ENCODE measurements around the gene TMBIM1.
"Not testable (repeated sequence)": the region's sequence is repeated elsewhere in the genome, so short reads cannot be mapped to it uniquely, and the experiment has no call there.

The TMBIM1 gene

DNA sequence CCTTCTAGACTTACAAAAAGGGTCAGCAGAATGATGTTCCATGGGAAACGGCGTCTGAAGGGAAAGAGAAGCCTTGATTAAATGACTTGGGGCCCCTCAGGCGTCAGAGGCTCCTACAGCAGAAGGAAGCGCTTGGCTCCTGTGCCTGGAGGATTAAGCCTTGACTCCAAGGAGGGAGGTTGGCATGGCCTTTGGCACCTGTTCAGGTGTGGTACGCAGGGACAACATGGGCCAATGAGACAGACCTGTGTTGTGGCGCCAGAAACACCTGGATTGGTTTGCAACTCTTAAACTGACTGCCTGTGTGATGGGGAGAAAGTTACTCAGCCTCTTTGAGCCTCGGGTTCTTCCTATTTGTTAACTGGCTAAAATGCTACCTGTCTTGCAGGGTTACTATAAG is 14.4 kb downstream of the TMBIM1 start:
- no peak for DNase-seq
- no peaks in the 10 kb centered on the region for H3K27me3 Mint-ChIP-seq (ENCODE audit: low read depth, poor library complexity)

GRCh38 chr2:218276986-218277755 is 15.1 kb downstream of the TMBIM1 start:
- H3K27ac Mint-ChIP-seq, result peak overlapping the region; percentile 15
- no peaks in the 10 kb centered on the region for H3K27me3 Mint-ChIP-seq (ENCODE audit: low read depth, poor library complexity)
- H3K9me3 Mint-ChIP-seq, result no peaks in the 10 kb centered on the region
- H3K36me3 Mint-ChIP-seq (ENCODE audit: low read depth), result peaks cover 12% of the 10 kb centered on the region
- peaks cover 12% of the 10 kb centered on the region for H3K4me1 Mint-ChIP-seq
- no peak overlapping the region for H3K4me3 Mint-ChIP-seq
- DNase-seq, result no peak
- TF ChIP-seq, protein P1, sequence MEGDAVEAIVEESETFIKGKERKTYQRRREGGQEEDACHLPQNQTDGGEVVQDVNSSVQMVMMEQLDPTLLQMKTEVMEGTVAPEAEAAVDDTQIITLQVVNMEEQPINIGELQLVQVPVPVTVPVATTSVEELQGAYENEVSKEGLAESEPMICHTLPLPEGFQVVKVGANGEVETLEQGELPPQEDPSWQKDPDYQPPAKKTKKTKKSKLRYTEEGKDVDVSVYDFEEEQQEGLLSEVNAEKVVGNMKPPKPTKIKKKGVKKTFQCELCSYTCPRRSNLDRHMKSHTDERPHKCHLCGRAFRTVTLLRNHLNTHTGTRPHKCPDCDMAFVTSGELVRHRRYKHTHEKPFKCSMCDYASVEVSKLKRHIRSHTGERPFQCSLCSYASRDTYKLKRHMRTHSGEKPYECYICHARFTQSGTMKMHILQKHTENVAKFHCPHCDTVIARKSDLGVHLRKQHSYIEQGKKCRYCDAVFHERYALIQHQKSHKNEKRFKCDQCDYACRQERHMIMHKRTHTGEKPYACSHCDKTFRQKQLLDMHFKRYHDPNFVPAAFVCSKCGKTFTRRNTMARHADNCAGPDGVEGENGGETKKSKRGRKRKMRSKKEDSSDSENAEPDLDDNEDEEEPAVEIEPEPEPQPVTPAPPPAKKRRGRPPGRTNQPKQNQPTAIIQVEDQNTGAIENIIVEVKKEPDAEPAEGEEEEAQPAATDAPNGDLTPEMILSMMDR (IDR thresholded peaks at IDR 0.05), result no peak

More for the DNA sequence above, 14.4 kb downstream of the TMBIM1 start:
- TF ChIP-seq, protein P1 (IDR thresholded peaks at IDR 0.05), result no peak
- H3K27ac Mint-ChIP-seq, result no peak overlapping the region
- H3K4me1 Mint-ChIP-seq, result peaks cover 12% of the 10 kb centered on the region
- no peak overlapping the region for H3K4me3 Mint-ChIP-seq
- no peaks in the 10 kb centered on the region for H3K9me3 Mint-ChIP-seq
- peaks cover 12% of the 10 kb centered on the region for H3K36me3 Mint-ChIP-seq (ENCODE audit: low read depth)

GRCh38 chr2:218275371-218276072 is 16.8 kb downstream of the TMBIM1 start:
- no peak overlapping the region for H3K27ac Mint-ChIP-seq
- H3K9me3 Mint-ChIP-seq, result no peaks in the 10 kb centered on the region

GRCh38 chr2:218274586-218274985 is 17.7 kb downstream of the TMBIM1 start:
- TF ChIP-seq, protein P1 (IDR thresholded peaks at IDR 0.05), result no peak
- Mint-ChIP-seq H3K36me3 (ENCODE audit: low read depth) (peaks cover 12% of the 10 kb centered on the region), H3K27me3 (ENCODE audit: low read depth, poor library complexity) (no peaks in the 10 kb centered on the region), H3K27ac (no peak overlapping the region), H3K9me3 (no peaks in the 10 kb centered on the region), H3K4me1 (peaks cover 21% of the 10 kb centered on the region), H3K4me3 (no peak overlapping the region)
- DNase-seq, result no peak

More at GRCh38 chr2:218275371-218276072, 16.8 kb downstream of the TMBIM1 start:
- no peak overlapping the region for H3K4me3 Mint-ChIP-seq
- peaks cover 12% of the 10 kb centered on the region for H3K36me3 Mint-ChIP-seq (ENCODE audit: low read depth)
- TF ChIP-seq, protein P1 (IDR thresholded peaks at IDR 0.05), result no peak
- H3K27me3 Mint-ChIP-seq (ENCODE audit: low read depth, poor library complexity), result no peaks in the 10 kb centered on the region
- no peak for DNase-seq
- peaks cover 21% of the 10 kb centered on the region for H3K4me1 Mint-ChIP-seq

- Mint-ChIP-seq H3K9me3 (no peaks in the 10 kb centered on the region), H3K27me3 (ENCODE audit: low read depth, poor library complexity) (no peaks in the 10 kb centered on the region), H3K27ac (no peak overlapping the region), H3K36me3 (ENCODE audit: low read depth) (peaks cover 17% of the 10 kb centered on the region), H3K4me1 (peaks cover 28% of the 10 kb centered on the region), H3K4me3 (no peak overlapping the region)
- DNase-seq, result no peak
- TF ChIP-seq, protein P1 (IDR thresholded peaks at IDR 0.05), result no peak
Measured at GRCh38 chr2:218273908-218274249, 18.4 kb downstream of the TMBIM1 start.

DNA sequence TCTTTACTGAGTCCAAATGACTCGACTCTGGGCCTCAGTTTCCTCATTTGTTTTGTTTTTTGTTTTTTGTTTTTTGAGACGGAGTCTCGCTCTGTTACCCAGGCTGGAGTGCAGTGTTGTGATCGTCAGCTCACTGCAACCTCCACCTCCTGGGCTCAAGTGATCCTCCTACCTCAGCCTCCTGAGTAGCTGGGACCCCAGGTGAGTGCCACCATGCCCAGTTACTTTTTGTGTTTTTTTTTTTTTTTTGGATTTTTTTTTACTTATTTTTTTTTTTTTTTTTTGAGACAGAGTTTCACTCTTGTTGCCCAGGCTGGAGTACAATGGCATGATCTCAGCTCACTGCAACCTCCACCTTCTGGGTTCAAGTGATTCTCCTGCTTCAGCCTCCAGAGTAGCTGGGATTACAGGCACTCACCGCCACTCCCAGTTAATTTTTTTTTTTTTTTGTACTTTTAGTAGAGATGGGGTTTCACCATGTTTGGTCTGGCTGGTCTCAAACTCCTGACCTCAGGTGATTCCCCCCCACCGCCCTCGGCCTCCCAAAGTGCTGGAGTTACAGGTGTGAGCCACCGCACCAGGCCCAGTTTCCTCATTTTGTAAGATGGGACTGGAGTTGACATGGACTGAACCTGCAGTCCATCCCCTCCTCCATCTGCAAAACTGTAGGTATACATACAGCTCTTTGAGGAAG is 18.9 kb downstream of the TMBIM1 start:
- H3K36me3 Mint-ChIP-seq (ENCODE audit: low read depth), result peaks cover 17% of the 10 kb centered on the region
- H3K27me3 Mint-ChIP-seq (ENCODE audit: low read depth, poor library complexity); H3K27ac Mint-ChIP-seq; DNase-seq; H3K9me3 Mint-ChIP-seq; H3K4me3 Mint-ChIP-seq: not testable (repeated sequence)
- H3K4me1 Mint-ChIP-seq, result peaks cover 28% of the 10 kb centered on the region

Data from nephron progenitor cell (in vitro differentiated cells).